Renal cortical epithelial cell (primary cell): ENCODE measurements around the gene CD79B. TPM values are rescaled to one million over a fixed set of nuclear protein-coding genes. Genes with fewer than 3 reads are reported as not detected.
A peak's percentile ranks its signal among the peaks of the same experiment; 100 is the strongest.

Source experiments
- DNase-seq: peaks from one replicate; pipeline ENCODE4 v3.0.0-alpha.2; 2011; ENCODE audit warnings: low read depth
- total RNA-seq: library from RNA; depleted of rRNA; stranded (reverse); fragments of >200 nt; gene quantifications from 2 replicates; pipeline ENCODE4 v1.2.3, GENCODE V29; 2014

The CD79B gene
- total RNA-seq: not detected in 2 replicates

GRCh38 chr17:63931981-63932561 is at the start of gene CD79B:
Gene CD79B, minus strand, starts transcription at chr17:63932331. Its CDS starts 70 bp downstream, at chr17:63932261.
- no peak for DNase-seq

- DNase-seq: no peak
These were observed 46.4 kb upstream of the CD79B start for GRCh38 chr17:63978272-63979200.

DNA sequence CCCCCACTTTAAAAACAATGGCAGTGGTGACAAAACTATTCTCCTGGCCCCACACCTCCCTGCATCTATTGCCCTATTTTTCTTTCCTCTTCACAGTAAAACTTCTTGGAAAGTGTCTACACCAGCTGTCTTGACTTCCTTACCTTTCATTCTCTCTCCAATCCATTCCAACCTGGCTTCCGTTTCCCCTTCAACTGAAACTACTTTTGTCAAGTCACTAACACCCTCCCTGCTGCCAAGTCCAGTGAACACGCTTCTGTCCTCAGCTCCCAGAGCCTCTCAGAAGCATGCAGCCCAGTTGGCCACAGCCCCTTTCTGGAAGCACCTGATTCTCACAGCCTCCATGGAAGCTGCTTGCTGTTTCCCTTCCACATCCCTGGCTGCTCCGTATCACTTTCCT is 44.6 kb upstream of the CD79B start:
- DNase-seq: no peak

DNA sequence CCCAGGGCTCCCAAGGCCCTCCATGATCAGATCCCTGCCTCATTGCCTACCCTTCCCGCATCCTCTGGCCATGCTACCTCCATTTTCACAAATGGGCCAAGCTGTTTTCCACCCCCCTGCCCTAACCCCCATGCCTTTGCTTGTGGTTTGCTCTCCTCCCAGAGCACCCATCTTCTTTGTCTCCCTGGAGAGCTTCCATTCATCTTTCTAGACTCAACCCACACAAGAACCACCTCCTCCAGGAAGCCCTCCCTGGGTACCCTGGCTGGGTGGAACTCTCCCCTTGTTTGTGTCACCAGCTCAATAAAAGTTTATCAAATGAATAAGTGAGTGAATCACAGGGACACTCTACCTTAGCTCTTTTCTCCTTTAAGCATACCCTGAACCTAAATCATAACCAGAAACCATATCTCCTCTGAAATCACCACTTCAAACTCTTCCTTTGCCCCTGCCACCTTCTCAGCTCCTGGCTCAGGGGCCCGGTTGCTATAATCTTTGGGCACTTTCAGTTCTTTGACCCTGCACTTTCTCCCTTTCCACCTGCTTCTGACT is 43.5 kb upstream of the CD79B start:
- DNase-seq: no peak

DNA sequence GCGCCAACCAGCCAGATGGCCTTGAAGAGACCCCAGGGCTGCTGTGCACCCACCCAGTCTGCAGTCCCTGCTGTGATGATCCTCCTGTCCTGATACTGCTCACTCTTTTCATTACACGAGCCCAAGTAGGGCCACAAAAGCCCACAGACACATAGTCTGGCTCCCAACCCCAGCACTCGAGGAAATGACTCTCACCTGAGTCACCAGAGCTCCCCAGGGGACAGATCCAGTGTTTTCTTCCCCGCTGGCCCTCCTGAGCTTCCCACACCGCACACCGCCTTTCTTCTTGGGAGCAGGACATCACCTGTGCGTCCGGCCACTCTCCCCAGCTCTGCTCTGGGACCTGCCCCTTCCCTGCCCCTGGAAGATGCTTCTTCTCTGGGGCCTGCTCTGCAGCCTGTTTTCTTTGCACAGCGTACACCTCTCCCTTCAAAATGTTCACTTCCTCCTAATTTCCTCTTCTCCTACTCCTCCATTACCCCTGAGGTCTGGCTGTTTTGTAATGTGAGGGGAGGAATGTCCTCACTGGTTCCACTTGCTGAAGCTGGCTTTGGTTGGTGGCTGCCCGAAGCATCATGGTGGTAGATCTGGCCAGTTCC is 42.6 kb upstream of the CD79B start:
- peak; percentile 57 for DNase-seq

DNA sequence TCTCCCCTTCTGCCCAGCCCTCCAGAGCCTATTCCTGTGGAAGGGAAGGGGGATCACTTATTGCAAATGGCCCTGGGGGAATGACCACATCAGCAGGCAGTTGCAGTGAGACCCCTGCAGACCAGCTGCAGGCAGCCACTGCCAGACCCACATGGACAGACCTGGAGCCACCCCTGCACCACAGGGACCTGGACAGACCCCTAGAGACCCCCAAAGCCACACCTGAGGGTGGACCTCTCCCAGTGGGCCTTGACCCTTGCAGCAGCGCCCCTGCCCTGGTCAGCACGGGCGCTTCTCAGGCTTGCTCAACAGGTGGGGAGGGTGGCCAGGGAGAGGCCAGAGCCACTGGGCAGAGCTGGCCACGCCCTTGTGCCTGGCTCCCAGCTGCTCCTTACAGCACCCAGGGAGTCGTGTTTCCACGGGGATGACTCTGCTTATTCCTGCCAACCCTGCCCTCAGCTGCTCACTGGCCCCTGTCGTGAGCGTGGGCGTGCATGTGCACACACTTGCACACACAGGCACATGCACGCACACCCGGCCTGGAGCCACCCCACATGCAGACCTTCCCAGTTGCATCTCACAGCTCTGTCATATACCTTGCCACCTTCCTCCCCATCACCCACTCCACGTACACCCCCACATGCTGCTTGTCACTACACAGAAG is 41.9 kb upstream of the CD79B start:
- peak; percentile 66 for DNase-seq

DNA sequence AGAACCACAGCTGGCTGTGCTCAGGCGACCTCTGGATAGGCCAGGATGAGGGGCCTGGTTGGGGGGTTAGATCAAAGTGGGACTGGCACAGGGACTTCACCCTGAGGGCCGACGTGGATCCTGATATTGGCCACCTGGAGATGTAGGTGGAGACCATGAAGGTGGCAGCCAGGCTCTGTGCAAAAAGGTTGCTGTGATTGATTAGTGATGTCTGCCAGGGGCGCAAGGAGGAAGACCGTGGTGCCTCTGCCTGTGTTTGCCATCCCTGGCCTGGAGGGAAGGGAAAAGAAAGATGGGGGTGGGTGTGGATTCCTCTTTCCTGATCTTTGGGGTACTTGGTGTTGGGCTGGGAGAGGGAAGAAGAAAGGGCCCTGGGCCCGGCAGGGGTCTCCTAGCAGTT is 41.1 kb upstream of the CD79B start:
- DNase-seq: no peak

DNA sequence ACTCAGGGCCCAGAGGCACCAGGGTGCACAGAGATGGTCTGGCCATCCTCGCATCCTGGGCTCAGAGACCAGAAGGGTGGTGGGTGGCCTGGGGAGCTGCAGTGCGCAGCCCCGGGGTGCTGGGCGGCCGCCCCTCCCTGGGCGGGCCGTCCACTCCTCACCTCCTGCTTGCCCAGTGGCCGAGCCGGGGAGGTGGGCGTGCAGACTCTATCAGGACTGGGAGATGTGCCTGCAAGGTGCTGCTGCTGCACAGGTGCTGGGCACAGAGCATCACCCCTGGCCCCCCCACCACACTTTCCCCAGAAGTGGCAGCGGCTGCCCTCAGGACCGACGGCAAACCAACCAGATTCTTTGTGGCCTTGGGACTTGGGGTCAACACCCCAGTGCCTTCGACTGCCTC is 40.7 kb upstream of the CD79B start, which contains the start of gene SCN4A:
Gene SCN4A (minus strand): TSS at position 123 of the 400 bp plus-strand sequence. CDS start 77 bp downstream, at position 46.
- no peak for DNase-seq

GRCh38 chr17:63969278-63969677 is 37.1 kb upstream of the CD79B start:
- DNase-seq: no peak

DNA sequence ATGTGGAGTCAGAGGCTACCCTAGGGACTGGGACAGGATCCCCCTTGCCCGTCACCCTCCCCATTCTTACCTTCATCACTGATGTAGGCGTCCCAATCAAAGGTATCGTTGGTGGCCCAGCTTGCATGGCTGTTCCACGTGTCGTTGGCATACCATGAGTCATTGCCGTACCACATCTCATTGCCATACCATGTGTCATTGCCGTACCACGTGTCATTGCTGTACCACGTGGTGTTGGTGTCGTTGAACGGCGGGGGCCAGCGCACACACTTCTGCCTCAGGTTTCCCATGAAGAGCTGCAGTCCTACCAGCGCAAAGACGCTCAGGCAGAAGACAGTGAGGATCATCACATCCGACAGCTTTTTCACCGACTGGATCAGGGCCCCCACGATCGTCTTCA is 35.8 kb upstream of the CD79B start:
- no peak for DNase-seq

DNA sequence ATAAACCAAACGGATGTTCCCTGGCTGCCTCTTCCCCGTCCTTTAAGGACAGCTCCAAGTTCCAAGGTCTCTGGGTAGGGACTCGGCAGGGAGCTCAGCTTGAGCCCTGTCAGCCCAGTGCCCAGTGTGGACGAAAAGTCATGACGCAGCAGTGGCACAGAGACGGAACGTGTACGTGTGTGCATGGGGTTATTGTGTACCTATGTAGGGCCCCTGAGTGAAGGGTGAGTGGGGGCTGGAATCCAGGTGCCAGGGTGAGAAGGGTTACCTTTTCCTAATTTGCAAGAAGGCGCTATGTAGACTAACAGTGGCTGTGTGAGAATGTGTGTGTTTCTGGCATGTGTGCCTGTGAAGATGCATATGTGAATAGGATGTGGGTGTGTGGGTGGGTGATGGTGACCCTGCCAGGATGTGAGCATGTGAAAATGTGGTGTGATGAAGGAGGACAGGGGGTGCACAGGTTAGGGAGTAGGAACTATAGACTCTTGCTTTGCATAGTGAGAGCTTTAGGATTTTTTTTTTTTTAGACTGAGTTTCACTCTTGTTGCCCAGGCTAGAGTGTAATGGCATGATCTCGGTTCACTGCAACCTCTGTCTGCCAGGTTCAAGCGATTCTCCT is 34.6 kb upstream of the CD79B start:
- no peak for DNase-seq

DNA sequence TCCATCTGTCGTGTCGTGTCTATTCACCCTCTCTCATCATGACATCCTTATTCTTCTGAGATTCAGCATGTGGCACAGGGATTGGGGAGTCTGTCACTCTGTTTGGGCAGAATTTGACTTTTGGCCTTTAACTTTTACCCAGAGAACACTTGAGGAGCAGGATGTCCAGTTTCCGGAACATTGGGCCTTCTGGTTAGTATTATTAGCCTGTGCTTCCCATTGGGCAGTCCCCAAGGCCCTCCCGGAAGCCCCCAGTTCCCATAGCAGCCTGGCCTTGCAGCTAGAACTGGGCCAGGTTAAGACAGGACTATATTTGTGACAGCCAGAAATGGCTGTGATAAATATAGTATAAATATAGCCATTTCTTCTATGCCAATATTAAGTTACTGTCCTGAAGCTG is 31.0 kb upstream of the CD79B start:
- no peak for DNase-seq

- DNase-seq: no peak
These were observed 30.2 kb upstream of the CD79B start for GRCh38 chr17:63962298-63962744.

DNA sequence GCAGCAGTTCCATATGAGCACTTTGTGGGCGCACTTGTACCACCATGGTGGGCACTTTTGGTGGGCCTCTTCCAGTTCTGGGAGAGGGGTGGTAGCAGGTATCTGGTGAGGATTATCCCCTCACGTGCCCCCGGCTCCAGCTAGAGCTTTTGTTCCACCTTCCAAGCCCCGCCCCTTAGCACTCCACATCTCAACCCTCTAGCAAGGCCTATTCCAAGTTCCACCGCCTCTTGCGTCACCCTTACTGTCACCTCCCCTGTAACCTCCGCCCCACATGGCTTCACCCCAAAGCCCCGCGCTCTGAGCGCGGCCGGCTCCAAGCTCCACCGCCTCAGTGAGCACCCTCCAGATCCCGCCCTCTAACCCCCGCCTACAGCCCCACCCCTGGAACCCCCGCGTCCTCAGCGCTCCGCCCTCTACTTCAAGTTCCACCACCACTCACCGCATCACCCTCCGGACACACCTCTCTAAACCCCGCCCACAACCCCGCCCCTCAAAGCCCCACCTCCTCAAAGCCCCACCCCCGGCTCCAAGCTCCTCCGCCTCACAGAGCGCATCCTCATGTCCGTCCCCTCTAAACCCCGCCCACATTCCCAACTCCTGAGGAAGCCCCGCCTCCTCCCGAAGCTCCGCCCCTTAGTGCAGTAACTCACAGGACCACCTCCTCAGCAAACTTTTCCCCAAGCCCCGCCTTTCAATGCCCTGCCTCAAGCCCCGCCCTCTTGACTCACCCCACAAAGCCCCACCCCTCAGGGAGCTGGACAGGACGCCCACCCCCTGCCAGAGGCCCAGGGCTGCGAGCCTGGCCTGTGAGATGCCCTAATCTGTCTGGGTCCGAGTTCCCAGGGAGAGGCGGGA is 29.5 kb upstream of the CD79B start:
- DNase-seq: peak; percentile 26

DNA sequence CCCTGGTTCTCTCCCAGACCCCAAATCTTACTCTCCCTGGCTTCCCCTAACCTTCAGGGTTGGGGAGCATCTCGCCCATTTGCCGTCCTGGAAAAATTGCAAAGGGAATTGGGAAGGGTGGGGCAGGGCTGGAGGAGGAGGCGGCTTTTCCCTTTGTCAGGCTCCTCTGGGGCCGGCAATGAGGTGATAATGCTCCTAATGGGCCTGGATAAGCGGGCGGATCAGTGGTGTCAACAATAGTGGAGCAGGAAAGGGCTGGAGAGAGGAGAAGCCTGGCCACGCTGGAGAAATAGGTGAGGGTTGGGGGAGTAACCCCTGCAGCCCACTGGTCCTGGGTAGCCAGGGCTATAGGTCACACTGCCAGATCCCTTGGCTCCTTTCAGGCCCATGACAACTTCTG is 28.3 kb upstream of the CD79B start:
- DNase-seq: no peak

GRCh38 chr17:63960006-63960405 is 27.9 kb upstream of the CD79B start:
- DNase-seq: no peak

GRCh38 chr17:63956296-63956920 is 24.3 kb upstream of the CD79B start:
- DNase-seq: peak; percentile 11

DNA sequence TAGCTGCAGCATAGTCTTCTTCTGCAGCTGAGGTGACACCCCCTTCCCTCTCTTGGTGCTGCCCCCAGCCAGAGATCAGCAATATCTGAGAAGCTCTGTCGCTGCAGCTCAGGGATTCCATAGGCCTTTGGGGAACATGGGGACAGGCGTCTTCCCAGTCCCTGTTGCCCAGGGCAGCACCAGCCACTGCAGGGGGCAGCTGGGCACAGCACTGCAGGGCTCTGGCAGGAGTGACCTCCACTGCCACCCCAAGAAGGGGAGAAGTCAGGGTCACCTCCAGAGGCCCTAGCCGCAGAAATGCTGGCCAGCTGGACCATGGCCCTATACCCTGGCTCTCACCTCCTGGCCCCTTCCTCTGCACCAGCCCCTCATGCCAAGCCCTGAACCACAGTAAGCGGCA is 23.7 kb upstream of the CD79B start:
- DNase-seq: no peak

DNA sequence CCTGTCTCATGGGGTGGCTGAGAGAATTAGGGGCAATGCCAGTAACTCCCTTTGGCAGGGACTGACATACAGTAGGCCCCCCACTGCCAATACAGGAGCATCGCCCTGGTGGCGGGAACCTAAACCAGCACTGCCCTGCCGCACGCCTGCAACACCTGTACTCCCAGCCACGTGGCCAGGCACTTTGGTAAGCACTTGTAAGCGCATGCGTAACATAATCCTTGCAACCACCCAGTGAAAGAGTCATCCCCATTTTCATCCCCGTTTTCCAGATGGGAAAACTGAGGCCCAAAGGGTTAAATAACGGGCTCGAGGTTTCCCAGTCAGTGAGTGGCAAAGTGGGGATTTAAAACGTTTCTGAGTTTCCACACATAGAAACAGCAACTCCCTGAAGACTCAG is 23.1 kb upstream of the CD79B start:
- DNase-seq: no peak
